Measurements from ENCODE around the gene FAM229B.

FAM229B gene

DNA sequence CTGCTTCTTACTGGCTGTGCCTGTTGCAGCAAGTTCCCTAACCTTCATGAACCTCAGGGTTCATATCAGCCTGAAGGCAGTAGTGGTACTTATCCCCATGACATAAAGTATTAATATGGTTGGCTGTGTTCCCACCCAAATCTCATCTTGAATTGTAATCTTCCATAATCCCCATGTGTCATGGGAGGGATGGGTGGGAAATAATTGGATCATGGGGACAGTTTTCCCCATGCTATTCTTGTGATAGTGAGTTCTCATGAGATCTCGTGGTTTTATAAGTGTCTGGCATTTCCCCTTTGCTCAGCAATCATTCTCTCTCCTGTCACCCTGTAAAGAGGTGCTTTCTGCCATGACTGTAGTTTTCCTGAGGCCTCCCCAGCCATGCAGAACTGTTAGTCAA, 61.8 kb downstream of the FAM229B start:
- Histone ChIP-seq H3K27ac (ENCODE audit: low read length) (no peak overlapping the region), H3K4me3 (ENCODE audit: low read length) (no peak overlapping the region), H3K36me3 (ENCODE audit: insufficient read depth, low read depth, low read length) (no peaks in the 10 kb centered on the region), H3K27me3 (ENCODE audit: insufficient read depth, low read length) (no peaks in the 10 kb centered on the region), H3K4me1 (ENCODE audit: insufficient read depth, low read length) (no peaks in the 10 kb centered on the region), H3K9me3 (ENCODE audit: insufficient read depth, low read depth, low read length) (no peaks in the 10 kb centered on the region), H3K9ac (ENCODE audit: low read depth, low read length) (no peak overlapping the region)

DNA sequence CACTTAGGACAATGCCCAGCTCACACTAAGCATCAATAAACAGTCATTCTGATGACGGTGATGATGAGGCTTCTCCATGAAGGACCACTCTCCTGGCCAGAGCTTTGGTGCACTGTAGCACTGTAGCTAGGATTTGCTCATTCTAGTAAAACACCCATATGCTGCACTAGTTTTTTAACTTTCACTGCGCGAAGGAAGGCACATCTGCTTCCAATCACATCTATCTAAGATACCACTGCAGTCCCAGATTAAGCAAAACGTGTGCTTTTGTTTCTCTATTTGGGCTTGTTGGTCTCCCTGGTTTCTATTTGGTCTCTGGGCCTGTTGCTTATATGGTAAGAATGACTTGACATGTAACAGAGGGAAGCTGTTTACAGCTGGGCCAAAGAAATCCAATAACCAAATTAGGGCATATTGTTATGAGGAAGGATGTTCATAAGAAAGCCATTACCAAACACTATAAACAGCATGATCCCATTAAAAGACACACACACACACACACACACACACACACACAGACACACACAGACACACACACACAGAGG, 62.4 kb downstream of the FAM229B start:
- no peaks in the 10 kb centered on the region for H3K4me1 ChIP-seq (ENCODE audit: insufficient read depth, low read length)
- H3K4me3 ChIP-seq (ENCODE audit: low read length), result no peak overlapping the region
- no peaks in the 10 kb centered on the region for H3K27me3 ChIP-seq (ENCODE audit: insufficient read depth, low read length)
- no peak overlapping the region for H3K27ac ChIP-seq (ENCODE audit: low read length)
- H3K9ac ChIP-seq (ENCODE audit: low read depth, low read length), result no peak overlapping the region
- no peaks in the 10 kb centered on the region for H3K36me3 ChIP-seq (ENCODE audit: insufficient read depth, low read depth, low read length)
- H3K9me3 ChIP-seq (ENCODE audit: insufficient read depth, low read depth, low read length), result no peaks in the 10 kb centered on the region

DNA sequence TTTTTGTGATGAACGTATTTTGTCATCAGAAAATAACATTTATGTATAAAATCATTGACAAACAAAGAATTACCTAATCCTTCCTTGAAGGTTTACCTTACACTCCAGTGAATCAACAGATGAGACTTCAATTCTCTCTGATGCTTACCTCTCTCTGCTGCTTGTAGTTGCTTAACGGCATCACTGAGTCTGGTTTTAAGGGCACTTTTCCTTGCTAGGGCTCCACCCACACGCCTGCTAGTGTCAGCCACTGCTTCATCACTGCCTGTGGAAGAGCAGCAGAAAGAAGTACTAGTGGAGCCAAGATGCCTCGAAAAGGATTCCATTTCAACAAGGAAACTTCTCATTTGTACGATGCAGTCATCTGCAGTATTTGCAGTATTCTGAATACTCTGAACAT, 63.0 kb downstream of the FAM229B start:
- no peaks in the 10 kb centered on the region for H3K27me3 ChIP-seq (ENCODE audit: insufficient read depth, low read length)
- no peaks in the 10 kb centered on the region for H3K36me3 ChIP-seq (ENCODE audit: insufficient read depth, low read depth, low read length)
- H3K4me1 ChIP-seq (ENCODE audit: insufficient read depth, low read length), result 0 out of 2 replicates have a peak, but pooled peaks cover under 1% of the 10 kb centered on the region
- no peak overlapping the region for H3K27ac ChIP-seq (ENCODE audit: low read length)
- no peak overlapping the region for H3K9ac ChIP-seq (ENCODE audit: low read depth, low read length)
- H3K4me3 ChIP-seq (ENCODE audit: low read length), result no peak overlapping the region
- no peaks in the 10 kb centered on the region for H3K9me3 ChIP-seq (ENCODE audit: insufficient read depth, low read depth, low read length)

All from iPS-20b (cell line).